Measurements from ENCODE around the gene MRPL58. TPM values are rescaled to one million over a fixed set of nuclear protein-coding genes. Genes with fewer than 3 reads are reported as not detected.
"Not testable (repeated sequence)": the region's sequence is repeated elsewhere in the genome, so short reads cannot be mapped to it uniquely, and the experiment has no call there.

Gene MRPL58
- total RNA-seq, 1 donor from 2014 or later = 22.6 TPM

DNA sequence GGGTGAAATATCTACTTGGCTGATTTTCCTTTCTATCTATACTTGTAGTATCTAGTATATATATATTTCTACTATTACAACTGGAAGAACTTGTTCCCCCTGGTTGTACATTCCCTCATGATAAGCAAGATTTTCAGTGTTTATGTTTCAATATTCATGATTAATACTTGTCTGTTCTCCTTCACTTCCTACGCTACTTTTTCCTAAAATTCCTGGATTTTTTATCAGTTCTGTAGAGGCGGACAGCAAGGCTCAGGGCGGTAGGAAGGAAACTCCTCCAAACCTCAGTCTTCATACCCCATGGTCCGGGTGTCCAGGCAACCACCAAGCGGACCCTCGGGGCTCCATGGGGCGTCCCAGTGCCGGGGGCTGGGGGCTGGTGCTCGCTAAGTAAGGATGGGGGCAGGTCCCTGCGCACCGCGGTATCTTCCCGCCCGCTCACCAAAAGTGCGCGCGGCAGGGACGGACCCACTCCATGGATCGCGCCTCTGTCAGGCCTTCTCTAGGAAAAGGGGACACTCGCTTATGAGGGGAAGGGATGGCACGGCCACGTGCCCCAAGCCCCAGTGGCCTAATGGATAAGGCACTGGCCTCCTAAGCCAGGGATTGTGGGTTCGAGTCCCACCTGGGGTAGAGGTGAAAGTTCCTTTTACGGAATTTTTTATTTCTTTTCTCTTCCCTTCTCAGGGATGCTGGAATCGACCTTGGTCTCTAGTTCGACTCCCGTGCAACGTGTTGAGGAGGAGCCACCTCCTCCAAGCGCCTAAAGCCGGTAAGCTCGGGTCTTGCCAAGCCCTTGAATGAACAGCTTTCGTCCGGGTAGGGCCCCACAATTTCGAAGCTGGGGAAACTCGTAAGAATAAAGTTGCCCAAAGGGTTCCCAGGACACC is 21.1 kb downstream of the MRPL58 start:
- TF ChIP-seq, protein P1, sequence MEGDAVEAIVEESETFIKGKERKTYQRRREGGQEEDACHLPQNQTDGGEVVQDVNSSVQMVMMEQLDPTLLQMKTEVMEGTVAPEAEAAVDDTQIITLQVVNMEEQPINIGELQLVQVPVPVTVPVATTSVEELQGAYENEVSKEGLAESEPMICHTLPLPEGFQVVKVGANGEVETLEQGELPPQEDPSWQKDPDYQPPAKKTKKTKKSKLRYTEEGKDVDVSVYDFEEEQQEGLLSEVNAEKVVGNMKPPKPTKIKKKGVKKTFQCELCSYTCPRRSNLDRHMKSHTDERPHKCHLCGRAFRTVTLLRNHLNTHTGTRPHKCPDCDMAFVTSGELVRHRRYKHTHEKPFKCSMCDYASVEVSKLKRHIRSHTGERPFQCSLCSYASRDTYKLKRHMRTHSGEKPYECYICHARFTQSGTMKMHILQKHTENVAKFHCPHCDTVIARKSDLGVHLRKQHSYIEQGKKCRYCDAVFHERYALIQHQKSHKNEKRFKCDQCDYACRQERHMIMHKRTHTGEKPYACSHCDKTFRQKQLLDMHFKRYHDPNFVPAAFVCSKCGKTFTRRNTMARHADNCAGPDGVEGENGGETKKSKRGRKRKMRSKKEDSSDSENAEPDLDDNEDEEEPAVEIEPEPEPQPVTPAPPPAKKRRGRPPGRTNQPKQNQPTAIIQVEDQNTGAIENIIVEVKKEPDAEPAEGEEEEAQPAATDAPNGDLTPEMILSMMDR (IDR thresholded peaks at IDR 0.05; ENCODE audit: unreplicated experiment) = no peak
- Mint-ChIP-seq H3K4me3 (peak overlapping the region; percentile 98), H3K4me1 (peaks cover 16% of the 10 kb centered on the region), H3K27me3 (ENCODE audit: low read depth) (no peaks in the 10 kb centered on the region), H3K9me3 (peaks cover 14% of the 10 kb centered on the region), H3K27ac (peak overlapping the region; percentile 99), H3K36me3 (peaks cover 7% of the 10 kb centered on the region)
- peak; percentile 90 to 100 for DNase-seq (ENCODE audit: low spot score in 2 of 2, unreplicated experiment in 2 of 2)

DNA sequence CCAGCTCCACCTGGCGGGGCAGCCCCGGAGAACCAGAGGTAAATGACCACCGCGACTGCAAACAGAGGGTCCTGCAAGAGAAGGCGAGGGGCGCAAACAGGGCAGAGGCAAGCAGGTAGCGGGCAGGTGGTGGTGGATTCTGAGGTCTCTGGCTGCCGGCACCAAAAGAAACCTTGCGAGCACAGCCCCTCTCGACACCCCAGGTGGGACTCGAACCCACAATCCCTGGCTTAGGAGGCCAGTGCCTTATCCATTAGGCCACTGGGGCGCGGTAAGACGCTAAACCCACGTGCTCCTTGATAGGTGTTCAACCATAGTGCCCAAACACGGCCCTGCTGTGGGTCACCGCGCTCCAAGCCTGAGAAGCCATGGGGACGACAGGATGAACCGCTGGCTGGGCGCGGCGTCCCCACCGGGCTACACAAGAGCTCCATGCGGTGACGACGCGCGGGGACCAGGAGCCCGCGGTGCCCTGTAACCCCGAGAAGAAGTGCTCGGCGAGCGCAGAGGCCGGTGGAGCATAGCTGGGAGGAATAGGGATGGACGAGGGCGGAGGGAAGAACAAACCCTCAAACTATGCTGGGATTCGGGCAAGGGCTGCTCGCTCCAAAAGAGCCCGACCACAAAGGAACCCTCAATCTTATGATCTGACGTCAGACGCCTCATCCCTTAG is 21.9 kb downstream of the MRPL58 start:
- Mint-ChIP-seq H3K27me3 (ENCODE audit: low read depth) (no peaks in the 10 kb centered on the region), H3K9me3 (peaks cover 11% of the 10 kb centered on the region), H3K36me3 (peaks cover 9% of the 10 kb centered on the region), H3K4me3 (peak overlapping the region; percentile 98), H3K27ac (peak overlapping the region; percentile 99), H3K4me1 (peaks cover 16% of the 10 kb centered on the region)
- TF ChIP-seq, protein P1 (IDR thresholded peaks at IDR 0.05; ENCODE audit: unreplicated experiment) = no peak
- DNase-seq (ENCODE audit: low spot score in 2 of 2, unreplicated experiment in 2 of 2) = peak; percentile 71 to 92

DNA sequence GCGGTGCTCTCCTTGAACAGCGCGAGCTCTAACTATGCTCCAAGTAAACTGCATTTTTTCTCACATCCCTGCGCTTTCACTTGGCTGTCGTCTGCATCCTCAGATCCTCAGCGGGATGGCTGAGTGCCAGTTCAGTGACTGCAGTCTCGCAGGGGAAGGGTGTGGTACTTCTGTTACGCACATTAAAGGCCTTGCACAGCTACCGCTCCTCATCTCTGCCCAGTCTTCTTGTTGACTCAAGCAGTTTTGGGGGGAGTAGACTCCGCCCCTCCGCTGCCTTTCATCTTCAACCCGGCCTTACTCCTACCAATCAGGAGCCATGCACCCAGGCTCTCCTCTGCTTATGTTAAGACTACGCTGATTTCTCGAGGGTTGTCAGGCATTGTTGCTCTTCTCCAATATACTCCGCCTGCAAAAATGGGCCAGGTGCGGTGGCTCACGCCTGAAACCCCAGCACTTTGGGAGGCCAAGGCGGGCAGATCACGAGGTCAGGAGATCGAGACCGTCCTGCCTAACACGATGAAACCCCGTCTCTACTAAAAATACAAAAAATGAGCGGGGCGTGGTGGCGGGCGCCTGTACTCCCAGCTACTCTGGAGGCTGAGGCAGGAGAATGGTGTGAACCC is 24.3 kb downstream of the MRPL58 start:
- peak overlapping the region; percentile 75 for H3K27ac Mint-ChIP-seq
- no peaks in the 10 kb centered on the region for H3K9me3 Mint-ChIP-seq
- peaks cover 18% of the 10 kb centered on the region for H3K36me3 Mint-ChIP-seq
- peaks cover 16% of the 10 kb centered on the region for H3K4me1 Mint-ChIP-seq
- DNase-seq (ENCODE audit: low spot score in 2 of 2, unreplicated experiment in 2 of 2) = peak in 1 of 2 experiments; percentile 51
- TF ChIP-seq, protein P1 (IDR thresholded peaks at IDR 0.05; ENCODE audit: unreplicated experiment) = no peak
- no peaks in the 10 kb centered on the region for H3K27me3 Mint-ChIP-seq (ENCODE audit: low read depth)
- peak overlapping the region; percentile 36 for H3K4me3 Mint-ChIP-seq

DNA sequence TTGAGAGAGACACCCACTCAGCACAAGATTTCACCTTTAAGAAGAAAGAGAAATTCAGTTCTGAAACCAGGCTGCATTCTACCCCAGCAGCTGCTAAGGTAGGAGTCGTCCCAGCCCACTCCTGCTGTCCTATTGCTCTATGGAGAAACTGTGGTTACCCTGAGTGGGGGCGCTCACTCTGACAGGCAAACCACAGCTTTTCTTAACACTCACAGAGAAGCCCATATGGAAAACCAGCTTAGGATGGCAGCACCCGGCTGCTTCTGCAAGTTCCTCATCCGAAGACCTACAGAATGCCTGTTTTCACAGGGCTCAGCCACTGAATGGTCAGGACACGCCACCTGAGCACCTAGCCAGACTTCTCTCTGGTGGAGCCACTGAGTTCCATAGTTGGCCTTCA is 26.8 kb downstream of the MRPL58 start:
- peaks cover 8% of the 10 kb centered on the region for H3K4me1 Mint-ChIP-seq
- no peak overlapping the region for H3K27ac Mint-ChIP-seq
- no peak for DNase-seq (ENCODE audit: low spot score in 2 of 2, unreplicated experiment in 2 of 2)
- H3K36me3 Mint-ChIP-seq = peaks cover 22% of the 10 kb centered on the region
- H3K27me3 Mint-ChIP-seq (ENCODE audit: low read depth) = no peaks in the 10 kb centered on the region
- H3K9me3 Mint-ChIP-seq = no peaks in the 10 kb centered on the region
- TF ChIP-seq, protein P1 (IDR thresholded peaks at IDR 0.05; ENCODE audit: unreplicated experiment) = no peak
- no peak overlapping the region for H3K4me3 Mint-ChIP-seq

DNA sequence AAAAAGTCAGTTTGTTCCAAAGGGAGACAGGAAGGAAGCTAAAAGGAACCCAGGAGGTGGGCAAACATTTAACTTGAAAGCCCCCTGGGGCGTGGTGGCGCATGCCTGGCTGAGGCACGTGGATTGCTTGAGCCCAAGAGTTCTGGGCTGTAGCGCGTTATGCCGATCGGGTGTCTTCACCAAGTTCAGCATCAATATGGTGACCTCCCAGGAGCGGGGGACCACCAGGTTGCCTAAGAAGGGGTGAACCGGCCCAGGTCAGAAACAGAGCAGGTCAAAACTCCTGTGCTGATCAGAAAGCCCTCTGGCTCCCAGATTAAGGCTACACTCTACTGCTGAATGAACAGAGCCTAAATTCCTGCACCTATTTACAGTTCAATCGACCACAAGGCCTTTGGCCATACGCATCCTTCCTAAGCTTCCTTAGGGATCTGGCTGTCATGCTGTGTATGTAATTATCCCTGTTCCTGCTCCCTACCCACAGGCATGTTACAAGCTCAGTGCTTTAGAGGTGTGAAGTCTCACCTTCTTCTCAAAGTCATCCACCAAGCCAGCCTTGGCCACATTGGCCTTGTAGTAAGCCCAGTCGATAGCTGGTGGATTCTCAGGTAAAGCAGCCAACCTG is 29.3 kb downstream of the MRPL58 start:
- Mint-ChIP-seq H3K27me3 (ENCODE audit: low read depth) (no peaks in the 10 kb centered on the region), H3K4me3 (no peak overlapping the region), H3K27ac (no peak overlapping the region), H3K36me3 (peaks cover 20% of the 10 kb centered on the region), H3K9me3 (no peaks in the 10 kb centered on the region), H3K4me1 (peaks cover 16% of the 10 kb centered on the region)
- TF ChIP-seq, protein P1 (IDR thresholded peaks at IDR 0.05; ENCODE audit: unreplicated experiment) = no peak
- DNase-seq (ENCODE audit: low spot score in 2 of 2, unreplicated experiment in 2 of 2) = no peak

DNA sequence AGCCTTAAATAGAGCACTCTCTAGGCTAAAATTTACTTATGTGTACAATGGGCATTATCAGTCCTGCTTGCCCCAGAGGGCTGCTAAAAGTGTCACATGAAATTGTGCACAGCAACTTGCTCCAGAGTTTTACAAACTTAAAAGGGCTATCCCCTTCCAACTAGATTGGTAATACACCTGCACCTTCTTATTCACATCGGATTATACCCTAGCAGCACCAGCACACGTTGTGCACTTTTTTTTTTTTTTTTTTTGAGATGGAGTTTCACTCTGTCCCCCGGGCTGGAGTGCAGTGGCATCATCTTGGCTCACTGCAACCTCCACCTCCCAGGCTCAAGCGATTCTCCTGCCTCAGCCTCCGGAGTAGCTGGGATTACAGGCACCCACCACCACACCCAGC is 31.3 kb downstream of the MRPL58 start:
- not testable (repeated sequence) for DNase-seq (ENCODE audit: low spot score in 2 of 2, unreplicated experiment in 2 of 2); H3K27ac Mint-ChIP-seq; H3K4me3 Mint-ChIP-seq; H3K27me3 Mint-ChIP-seq (ENCODE audit: low read depth); H3K9me3 Mint-ChIP-seq
- H3K4me1 Mint-ChIP-seq = peaks cover 28% of the 10 kb centered on the region
- peaks cover 18% of the 10 kb centered on the region for H3K36me3 Mint-ChIP-seq
